Esophagus squamous epithelium (tissue), 4 donors: Measurements from ENCODE around the gene ZDHHC11B.
"Not testable (repeated sequence)": the region's sequence is repeated elsewhere in the genome, so short reads cannot be mapped to it uniquely, and the experiment has no call there.

Experiments used
- CTCF ChIP-seq, 6 experiments: fragments of 450-650 bp in 4 of 6; fragments of 200-600 bp in 2 of 6; sonication (generic) in 2 of 6; IDR thresholded peaks; one replicate each; pipeline ENCODE4 v1.5.1; 2016 to 2019; ENCODE audit warnings: antibody characterized with exemption in 6 of 6, mild to moderate bottlenecking in 4 of 6, moderate library complexity in 4 of 6
- POLR2A ChIP-seq, 4 donors: fragments of 450-650 bp; IDR thresholded peaks; one replicate each; pipeline ENCODE4 v1.6.1; 2017; ENCODE audit warnings: antibody characterized with exemption in 4 of 4, mild to moderate bottlenecking in 4 of 4, moderate library complexity in 3 of 4

- TF ChIP-seq CTCF, POLR2A (IDR thresholded peaks at IDR 0.05): not testable (repeated sequence)
Observed at GRCh38 chr5:743696-744404, 40.7 kb downstream of the ZDHHC11B start.
